Measurements from ENCODE around the gene DTWD1.
"Not testable (repeated sequence)": the region's sequence is repeated elsewhere in the genome, so short reads cannot be mapped to it uniquely, and the experiment has no call there.

Gene DTWD1

GRCh38 chr15:49646891-49647290 lies 26.0 kb downstream of the DTWD1 start:
- no peak for DNase-seq (ENCODE audit: low read depth)

DNA sequence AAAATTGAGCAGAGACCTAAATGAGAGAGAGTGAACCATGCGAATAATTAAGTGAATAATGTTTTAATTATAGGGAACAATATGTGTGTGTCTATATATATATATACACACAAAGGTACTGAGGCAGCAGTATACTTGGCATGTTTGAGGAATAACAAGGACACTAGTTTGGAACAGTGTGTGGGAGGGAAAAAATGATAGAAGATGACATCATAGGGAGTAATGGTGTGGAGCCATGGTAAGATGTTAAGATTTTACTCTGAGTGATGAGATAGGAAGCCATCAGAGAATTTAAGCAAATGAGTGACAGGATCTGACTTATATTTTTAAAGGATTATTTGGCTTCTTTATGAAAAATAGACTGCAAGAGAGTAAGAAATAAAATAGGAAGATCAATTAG lies 29.1 kb downstream of the DTWD1 start:
- no peak for DNase-seq (ENCODE audit: low read depth)

- DNase-seq (ENCODE audit: low read depth) = no peak
Measured at GRCh38 chr15:49650676-49651075, 29.8 kb downstream of the DTWD1 start.

DNA sequence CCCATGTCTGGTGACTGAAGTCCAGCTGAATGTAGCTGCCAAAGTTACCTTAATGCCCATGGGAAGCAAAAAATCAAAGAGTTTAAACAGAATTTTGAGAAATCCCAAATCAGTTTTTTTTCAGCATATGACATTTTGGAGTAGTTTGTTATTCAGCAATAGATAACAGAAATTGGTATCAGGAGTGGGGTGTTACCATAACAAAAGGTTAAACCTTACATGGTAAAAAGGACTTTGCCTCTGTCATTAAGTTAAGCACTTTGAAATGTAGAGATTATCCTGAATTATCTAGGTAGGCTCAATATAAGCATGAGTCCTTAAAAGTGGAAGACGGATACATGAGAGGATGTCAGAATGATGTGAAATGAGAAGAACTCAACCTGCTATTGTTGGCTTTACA lies 32.1 kb downstream of the DTWD1 start:
- DNase-seq (ENCODE audit: low read depth) = no peak

DNA sequence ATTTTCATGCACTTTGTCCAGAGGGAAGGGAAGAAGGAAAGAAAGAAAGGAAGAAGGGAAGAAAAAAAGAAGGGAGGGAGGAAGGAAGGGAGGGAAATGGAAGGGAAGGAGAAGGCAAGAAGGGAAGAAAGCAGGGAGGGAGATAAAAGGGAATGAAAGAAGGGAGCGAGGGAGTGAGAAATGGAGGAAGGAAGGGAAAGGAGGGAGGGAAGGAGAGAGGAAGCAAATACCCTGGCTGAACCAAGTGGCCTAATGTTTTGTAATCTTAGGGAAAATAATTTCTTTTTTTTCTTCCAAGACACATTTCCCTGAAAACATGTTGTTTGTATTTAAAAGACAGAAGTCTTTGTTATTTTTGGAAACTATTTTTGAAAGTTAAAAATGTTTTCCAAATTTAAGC lies 35.9 kb downstream of the DTWD1 start:
- DNase-seq (ENCODE audit: low read depth) = no peak

- DNase-seq (ENCODE audit: low read depth) = no peak
Measured at GRCh38 chr15:49664716-49665115, 43.9 kb downstream of the DTWD1 start.

- not testable (repeated sequence) for DNase-seq (ENCODE audit: low read depth)
Measured at GRCh38 chr15:49666486-49666885, 45.6 kb downstream of the DTWD1 start.

DNA sequence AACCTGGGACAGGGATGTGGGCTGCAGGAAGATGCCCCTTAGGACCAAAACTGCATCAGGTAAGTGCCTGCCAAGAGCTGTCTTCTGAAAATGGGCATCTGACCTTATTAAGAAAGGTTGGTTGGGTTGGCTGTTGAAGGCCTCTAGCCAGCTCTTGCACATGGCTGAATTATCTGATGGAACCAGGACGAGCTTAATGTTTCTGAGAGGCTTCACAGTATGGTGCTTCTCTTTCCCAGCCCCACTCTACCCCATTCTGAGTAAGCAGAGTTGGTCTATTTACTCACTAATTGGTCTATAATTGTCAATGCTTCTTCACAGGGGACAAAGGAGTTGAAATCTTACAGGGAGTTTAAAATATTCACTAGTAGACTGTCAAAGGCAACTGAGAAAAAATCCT lies 48.4 kb downstream of the DTWD1 start:
- DNase-seq (ENCODE audit: low read depth) = no peak

DNA sequence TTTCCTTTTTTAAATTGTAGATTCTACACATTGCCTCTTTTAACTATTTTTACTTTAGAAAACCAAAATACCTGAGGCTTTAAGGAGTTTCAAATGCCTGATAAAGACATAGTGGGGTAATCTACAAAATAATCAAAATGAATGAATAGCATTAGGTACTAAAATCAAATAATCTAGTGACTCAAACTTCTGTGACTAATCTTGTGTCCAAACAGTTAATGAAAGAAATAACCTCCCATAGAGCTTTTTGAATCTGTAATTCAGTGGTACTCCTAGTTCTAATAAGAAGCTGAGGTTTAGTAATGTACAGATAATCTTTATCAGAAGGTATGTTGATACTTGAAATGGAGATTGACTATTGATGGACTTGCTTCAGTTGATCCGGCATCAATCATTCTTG lies 53.0 kb downstream of the DTWD1 start:
- no peak for DNase-seq (ENCODE audit: low read depth)

DNA sequence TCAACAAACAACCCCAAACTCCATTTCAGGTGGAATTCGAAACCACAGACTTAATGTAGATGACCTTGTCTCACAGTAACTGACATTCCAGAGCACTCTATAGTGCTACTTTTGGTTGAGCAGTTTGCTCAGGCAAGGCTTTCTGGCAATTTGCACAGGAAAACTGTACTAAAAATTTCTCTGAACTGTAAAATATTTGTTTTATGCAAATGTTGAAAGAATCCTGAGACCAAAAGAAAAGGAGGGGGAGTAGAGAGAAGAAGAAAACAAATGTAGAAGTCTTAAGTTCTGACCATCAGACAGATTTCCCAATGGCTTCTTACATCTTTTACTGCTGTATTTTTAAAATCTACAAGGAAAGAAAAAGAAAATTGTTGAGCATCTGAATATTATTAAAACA lies 53.5 kb downstream of the DTWD1 start:
- no peak for DNase-seq (ENCODE audit: low read depth)

DNA sequence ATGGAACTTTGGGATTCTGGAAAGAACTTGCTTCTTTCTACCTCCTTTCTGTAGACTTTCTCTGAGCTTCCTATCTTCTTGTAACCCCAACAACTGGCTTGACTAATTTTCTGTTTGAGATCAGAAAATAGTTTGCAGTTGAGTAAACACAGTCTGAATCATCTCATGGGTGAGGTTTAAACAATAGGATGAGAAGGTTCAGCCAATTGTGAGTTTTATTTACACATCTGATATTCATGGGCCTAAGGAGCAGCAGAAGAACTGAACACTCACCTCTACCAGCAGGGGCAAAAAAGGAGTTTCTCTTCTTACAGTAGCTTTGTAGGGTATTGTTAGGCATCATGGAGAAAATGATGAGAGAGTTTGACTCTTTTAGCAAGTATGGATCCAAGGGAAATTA lies 54.2 kb downstream of the DTWD1 start:
- peak; percentile 78 for DNase-seq (ENCODE audit: low read depth)

- DNase-seq (ENCODE audit: low read depth) = no peak
Measured at GRCh38 chr15:49678655-49679054, 57.8 kb downstream of the DTWD1 start.

GRCh38 chr15:49686599-49686998 lies 65.8 kb downstream of the DTWD1 start:
- no peak for DNase-seq (ENCODE audit: low read depth)

GRCh38 chr15:49688135-49688790 lies 67.4 kb downstream of the DTWD1 start:
- no peak for DNase-seq (ENCODE audit: low read depth)

- no peak for DNase-seq (ENCODE audit: low read depth)
Measured at GRCh38 chr15:49692514-49693090, 71.8 kb downstream of the DTWD1 start.

- no peak for DNase-seq (ENCODE audit: low read depth)
Measured at GRCh38 chr15:49693498-49693897, 72.7 kb downstream of the DTWD1 start.

- no peak for DNase-seq (ENCODE audit: low read depth)
Measured at GRCh38 chr15:49696433-49696832, 75.6 kb downstream of the DTWD1 start.

DNA sequence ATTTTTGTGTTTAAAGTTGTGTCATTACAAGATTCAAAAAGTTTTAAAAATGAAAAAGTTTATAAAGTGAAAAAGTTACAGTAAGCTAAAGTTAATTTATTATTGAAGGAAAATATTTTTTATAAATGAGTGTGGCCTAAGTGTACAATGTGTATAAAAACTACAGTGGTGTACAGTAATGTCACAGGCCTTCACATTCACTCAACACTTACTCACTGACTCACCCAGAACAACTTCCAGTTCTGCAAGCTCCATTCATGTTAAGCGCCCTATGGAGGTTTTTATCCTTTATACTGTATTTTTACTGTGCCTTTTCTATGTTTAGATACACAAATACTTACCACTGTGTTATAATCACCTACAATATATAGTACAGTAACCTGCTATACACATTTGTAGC lies 76.3 kb downstream of the DTWD1 start:
- no peak for DNase-seq (ENCODE audit: low read depth)

DNA sequence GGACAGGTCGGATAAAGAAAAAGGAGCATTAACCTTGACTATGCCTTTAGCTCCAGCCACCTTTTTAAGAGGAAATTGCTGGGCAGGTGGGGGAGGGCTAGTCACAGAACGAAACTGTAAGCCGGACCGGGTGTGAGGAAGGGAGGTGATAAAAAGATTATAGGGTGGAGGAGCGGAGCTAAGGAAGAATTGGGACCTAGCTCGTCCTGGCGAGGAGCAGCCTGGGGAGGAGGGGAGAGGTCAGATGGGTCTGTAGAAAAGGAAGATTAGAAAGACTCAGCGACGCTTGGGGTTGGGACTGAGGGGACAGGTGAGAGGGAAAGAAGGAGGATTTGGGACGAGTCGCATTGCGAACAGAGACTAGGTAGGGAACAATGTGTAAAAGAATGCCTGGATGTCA lies 82.1 kb downstream of the DTWD1 start:
- not testable (repeated sequence) for DNase-seq (ENCODE audit: low read depth)
